NB4 (cell line): ENCODE measurements around the gene LRFN3.

Source experiments
- CTCF ChIP-seq: IDR thresholded peaks from one replicate; pipeline ENCODE4 v1.5.1; 2012; ENCODE audit warnings: low read depth, low read length
- POLR2A ChIP-seq: IDR thresholded peaks from 2 replicates; pipeline ENCODE4 v1.6.1; 2011; ENCODE audit warnings: mild to moderate bottlenecking; ENCODE audit not compliant: insufficient read length; ENCODE audit errors: extremely low read depth

- TF ChIP-seq CTCF (no peak), POLR2A (no peak)
Observed at GRCh38 chr19:35978832-35979365, 42.7 kb downstream of the LRFN3 start.
